ENCODE data around the gene NFE2L3.
"Not testable (repeated sequence)": the region's sequence is repeated elsewhere in the genome, so short reads cannot be mapped to it uniquely, and the experiment has no call there.

The NFE2L3 gene

DNA sequence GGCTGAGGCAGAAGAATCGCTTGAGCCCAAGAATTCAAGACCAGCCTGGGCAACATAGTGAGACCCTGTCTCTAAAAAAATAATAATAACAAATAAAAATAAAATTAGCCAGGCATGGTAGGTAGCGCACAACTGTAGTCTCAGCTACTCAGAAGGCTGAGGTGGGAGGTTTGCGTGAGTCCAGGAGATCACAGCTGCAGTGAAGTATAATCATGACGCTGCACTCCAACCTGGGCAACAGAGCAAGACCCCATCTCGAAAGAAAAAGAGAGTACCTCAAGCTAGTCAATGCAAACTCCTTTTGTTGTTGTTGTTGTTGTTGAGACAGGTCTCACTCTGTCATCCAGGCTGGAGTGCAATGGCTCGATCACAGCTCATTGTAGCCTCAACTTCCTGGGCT is 34.0 kb upstream of the NFE2L3 start:
- H3K4me3 ChIP-seq: no peak overlapping the region
- no peak overlapping the region for H3K27ac ChIP-seq
- H3K36me3 ChIP-seq (ENCODE audit: insufficient read depth, low read length): no peaks in the 10 kb centered on the region
- DNase-seq (ENCODE audit: low read depth, low spot score): no peak
- no peak for TF ChIP-seq POLR2AphosphoS5 (IDR thresholded peaks at IDR 0.05; ENCODE audit: borderline replicate concordance, low read depth, low read length)
- no peak for TF ChIP-seq FOXP2 (optimal IDR thresholded peaks at IDR 0.05; ENCODE audit: control extremely low read depth, extremely low read length, insufficient read depth)
- TF ChIP-seq EZH2 (IDR thresholded peaks at IDR 0.05): no peak
- H3K9ac ChIP-seq (ENCODE audit: insufficient read length): no peak overlapping the region
- H3K9me3 ChIP-seq (ENCODE audit: low read depth, low read length): no peaks in the 10 kb centered on the region

DNA sequence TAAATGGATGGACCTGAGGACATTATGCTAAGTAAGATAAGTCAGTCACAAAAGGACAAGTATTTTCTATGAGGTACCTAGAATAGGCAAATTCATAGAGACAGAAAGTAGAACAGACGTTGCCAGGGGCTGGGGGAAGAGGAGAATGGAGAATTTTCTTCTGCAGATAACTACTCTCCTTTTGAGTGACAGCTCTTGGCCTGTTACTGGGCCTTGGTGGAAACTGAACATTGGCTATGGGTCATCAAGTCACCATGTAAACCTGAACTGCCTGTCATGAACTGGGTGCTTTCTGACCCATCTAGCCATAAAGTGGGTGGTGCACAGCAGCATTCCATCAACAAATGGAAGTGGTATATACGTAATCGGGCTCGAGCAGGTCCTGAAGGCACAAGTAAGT is 29.3 kb upstream of the NFE2L3 start:
- no peak for TF ChIP-seq EZH2 (IDR thresholded peaks at IDR 0.05)
- no peak for TF ChIP-seq FOXP2 (optimal IDR thresholded peaks at IDR 0.05; ENCODE audit: control extremely low read depth, extremely low read length, insufficient read depth)
- TF ChIP-seq POLR2AphosphoS5 (IDR thresholded peaks at IDR 0.05; ENCODE audit: borderline replicate concordance, low read depth, low read length): no peak
- Histone ChIP-seq H3K4me3 (no peak overlapping the region), H3K9me3 (ENCODE audit: low read depth, low read length) (no peaks in the 10 kb centered on the region), H3K9ac (ENCODE audit: insufficient read length) (no peak overlapping the region), H3K36me3 (ENCODE audit: insufficient read depth, low read length) (no peaks in the 10 kb centered on the region), H3K27ac (no peak overlapping the region)
- DNase-seq (ENCODE audit: low read depth, low spot score): no peak

- H3K36me3 ChIP-seq (ENCODE audit: insufficient read depth, low read length); H3K9ac ChIP-seq (ENCODE audit: insufficient read length); H3K9me3 ChIP-seq (ENCODE audit: low read depth, low read length); H3K4me3 ChIP-seq; DNase-seq (ENCODE audit: low read depth, low spot score); H3K27ac ChIP-seq: not testable (repeated sequence)
These were observed 27.2 kb upstream of the NFE2L3 start for GRCh38 chr7:26124775-26125174.

- Histone ChIP-seq H3K4me3 (no peak overlapping the region), H3K36me3 (ENCODE audit: insufficient read depth, low read length) (no peaks in the 10 kb centered on the region), H3K27ac (no peak overlapping the region), H3K9me3 (ENCODE audit: low read depth, low read length) (no peaks in the 10 kb centered on the region), H3K9ac (ENCODE audit: insufficient read length) (no peak overlapping the region)
- TF ChIP-seq FOXP2 (optimal IDR thresholded peaks at IDR 0.05; ENCODE audit: control extremely low read depth, extremely low read length, insufficient read depth) (no peak), POLR2AphosphoS5 (IDR thresholded peaks at IDR 0.05; ENCODE audit: borderline replicate concordance, low read depth, low read length) (no peak), EZH2 (IDR thresholded peaks at IDR 0.05) (no peak)
- no peak for DNase-seq (ENCODE audit: low read depth, low spot score)
These were observed 24.6 kb upstream of the NFE2L3 start for GRCh38 chr7:26127411-26127810.

- no peak for TF ChIP-seq FOXP2 (optimal IDR thresholded peaks at IDR 0.05; ENCODE audit: control extremely low read depth, extremely low read length, insufficient read depth)
- TF ChIP-seq EZH2 (IDR thresholded peaks at IDR 0.05): no peak
- no peak for TF ChIP-seq POLR2AphosphoS5 (IDR thresholded peaks at IDR 0.05; ENCODE audit: borderline replicate concordance, low read depth, low read length)
- Histone ChIP-seq H3K36me3 (ENCODE audit: insufficient read depth, low read length) (no peaks in the 10 kb centered on the region), H3K27ac (no peak overlapping the region), H3K9me3 (ENCODE audit: low read depth, low read length) (no peaks in the 10 kb centered on the region), H3K4me3 (no peak overlapping the region), H3K9ac (ENCODE audit: insufficient read length) (no peak overlapping the region)
- no peak for DNase-seq (ENCODE audit: low read depth, low spot score)
These were observed 20.9 kb upstream of the NFE2L3 start for GRCh38 chr7:26131056-26131589.

DNA sequence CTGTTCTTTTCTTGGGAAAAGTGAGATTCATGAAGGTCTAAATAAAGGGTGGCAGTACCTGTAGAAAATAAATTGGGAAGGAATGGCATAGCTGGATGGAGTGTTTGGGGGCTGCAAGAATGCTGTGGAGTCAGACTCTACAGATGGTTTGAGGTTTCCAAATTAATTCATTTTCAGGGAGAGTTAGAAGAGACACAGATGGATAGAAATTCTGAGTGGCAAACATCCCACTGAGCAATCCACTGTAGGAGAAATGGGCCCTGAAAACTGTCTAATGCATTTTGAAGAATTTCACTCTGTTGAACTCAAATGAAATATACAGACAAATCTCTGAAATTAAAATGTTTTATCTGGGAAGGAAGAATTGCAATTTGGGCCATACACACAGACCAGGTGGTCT is 16.9 kb upstream of the NFE2L3 start:
- H3K9ac ChIP-seq (ENCODE audit: insufficient read length): no peak overlapping the region
- no peak for DNase-seq (ENCODE audit: low read depth, low spot score)
- H3K27ac ChIP-seq: no peak overlapping the region
- no peak for TF ChIP-seq FOXP2 (optimal IDR thresholded peaks at IDR 0.05; ENCODE audit: control extremely low read depth, extremely low read length, insufficient read depth)
- TF ChIP-seq POLR2AphosphoS5 (IDR thresholded peaks at IDR 0.05; ENCODE audit: borderline replicate concordance, low read depth, low read length): no peak
- no peak for TF ChIP-seq EZH2 (IDR thresholded peaks at IDR 0.05)
- no peak overlapping the region for H3K4me3 ChIP-seq
- no peaks in the 10 kb centered on the region for H3K9me3 ChIP-seq (ENCODE audit: low read depth, low read length)
- no peaks in the 10 kb centered on the region for H3K36me3 ChIP-seq (ENCODE audit: insufficient read depth, low read length)

- H3K9me3 ChIP-seq (ENCODE audit: low read depth, low read length): no peaks in the 10 kb centered on the region
These were observed 16.4 kb upstream of the NFE2L3 start for GRCh38 chr7:26135551-26135950.

GRCh38 chr7:26136831-26137230 is 15.2 kb upstream of the NFE2L3 start:
- DNase-seq (ENCODE audit: low read depth, low spot score): no peak
- Histone ChIP-seq H3K9ac (ENCODE audit: insufficient read length) (no peak overlapping the region), H3K36me3 (ENCODE audit: insufficient read depth, low read length) (no peaks in the 10 kb centered on the region), H3K4me3 (no peak overlapping the region), H3K9me3 (ENCODE audit: low read depth, low read length) (no peaks in the 10 kb centered on the region), H3K27ac (no peak overlapping the region)
- TF ChIP-seq EZH2 (IDR thresholded peaks at IDR 0.05): no peak
- no peak; the same call in 1 of the 2 replicates for TF ChIP-seq POLR2AphosphoS5 (IDR thresholded peaks at IDR 0.05; ENCODE audit: borderline replicate concordance, low read depth, low read length)
- no peak for TF ChIP-seq FOXP2 (optimal IDR thresholded peaks at IDR 0.05; ENCODE audit: control extremely low read depth, extremely low read length, insufficient read depth)

More at GRCh38 chr7:26135551-26135950, 16.4 kb upstream of the NFE2L3 start:
- no peak for DNase-seq (ENCODE audit: low read depth, low spot score)
- H3K4me3 ChIP-seq: no peak overlapping the region
- H3K9ac ChIP-seq (ENCODE audit: insufficient read length): no peak overlapping the region
- H3K36me3 ChIP-seq (ENCODE audit: insufficient read depth, low read length): no peaks in the 10 kb centered on the region
- no peak for TF ChIP-seq EZH2 (IDR thresholded peaks at IDR 0.05)
- no peak for TF ChIP-seq POLR2AphosphoS5 (IDR thresholded peaks at IDR 0.05; ENCODE audit: borderline replicate concordance, low read depth, low read length)
- TF ChIP-seq FOXP2 (optimal IDR thresholded peaks at IDR 0.05; ENCODE audit: control extremely low read depth, extremely low read length, insufficient read depth): no peak
- H3K27ac ChIP-seq: no peak overlapping the region

GRCh38 chr7:26140380-26140779 is 11.6 kb upstream of the NFE2L3 start:
- Histone ChIP-seq H3K36me3 (ENCODE audit: insufficient read depth, low read length) (no peaks in the 10 kb centered on the region), H3K27ac (no peak overlapping the region), H3K9me3 (ENCODE audit: low read depth, low read length) (no peaks in the 10 kb centered on the region), H3K9ac (ENCODE audit: insufficient read length) (no peak overlapping the region), H3K4me3 (no peak overlapping the region)
- no peak for DNase-seq (ENCODE audit: low read depth, low spot score)
- TF ChIP-seq EZH2 (IDR thresholded peaks at IDR 0.05) (no peak), POLR2AphosphoS5 (IDR thresholded peaks at IDR 0.05; ENCODE audit: borderline replicate concordance, low read depth, low read length) (no peak), FOXP2 (optimal IDR thresholded peaks at IDR 0.05; ENCODE audit: control extremely low read depth, extremely low read length, insufficient read depth) (no peak)
